ENCODE measurements around the gene TANGO6.

Gene TANGO6

DNA sequence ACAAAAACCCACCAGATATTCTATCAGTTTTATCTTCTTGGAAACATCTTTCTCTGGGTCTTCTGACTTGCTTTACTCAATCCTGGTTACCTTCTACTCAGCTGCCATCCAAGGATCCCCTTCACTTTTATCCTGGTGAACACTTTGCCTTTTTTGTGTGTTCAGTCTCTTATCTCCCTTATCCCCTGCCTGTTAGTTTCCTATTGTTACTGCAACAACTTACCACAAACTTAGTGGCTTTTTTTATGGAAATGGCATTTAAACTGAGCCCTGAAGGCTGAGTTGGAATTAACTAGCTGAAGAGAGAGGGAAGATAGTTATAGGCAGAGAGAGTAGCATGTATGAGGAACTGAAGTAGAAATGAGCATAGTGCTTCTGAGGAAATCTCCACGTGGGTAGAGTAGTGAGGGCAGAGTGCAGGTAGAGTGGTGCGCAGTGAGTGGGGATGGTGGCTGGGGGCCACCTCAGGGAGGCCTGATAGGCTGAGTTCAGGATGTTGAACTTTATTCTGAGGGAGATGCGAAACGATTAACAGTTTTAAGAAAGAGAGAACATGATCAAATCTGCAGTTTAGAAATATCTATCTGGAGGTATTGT is 26.3 kb downstream of the TANGO6 start:
- DNase-seq, result no peak

DNA sequence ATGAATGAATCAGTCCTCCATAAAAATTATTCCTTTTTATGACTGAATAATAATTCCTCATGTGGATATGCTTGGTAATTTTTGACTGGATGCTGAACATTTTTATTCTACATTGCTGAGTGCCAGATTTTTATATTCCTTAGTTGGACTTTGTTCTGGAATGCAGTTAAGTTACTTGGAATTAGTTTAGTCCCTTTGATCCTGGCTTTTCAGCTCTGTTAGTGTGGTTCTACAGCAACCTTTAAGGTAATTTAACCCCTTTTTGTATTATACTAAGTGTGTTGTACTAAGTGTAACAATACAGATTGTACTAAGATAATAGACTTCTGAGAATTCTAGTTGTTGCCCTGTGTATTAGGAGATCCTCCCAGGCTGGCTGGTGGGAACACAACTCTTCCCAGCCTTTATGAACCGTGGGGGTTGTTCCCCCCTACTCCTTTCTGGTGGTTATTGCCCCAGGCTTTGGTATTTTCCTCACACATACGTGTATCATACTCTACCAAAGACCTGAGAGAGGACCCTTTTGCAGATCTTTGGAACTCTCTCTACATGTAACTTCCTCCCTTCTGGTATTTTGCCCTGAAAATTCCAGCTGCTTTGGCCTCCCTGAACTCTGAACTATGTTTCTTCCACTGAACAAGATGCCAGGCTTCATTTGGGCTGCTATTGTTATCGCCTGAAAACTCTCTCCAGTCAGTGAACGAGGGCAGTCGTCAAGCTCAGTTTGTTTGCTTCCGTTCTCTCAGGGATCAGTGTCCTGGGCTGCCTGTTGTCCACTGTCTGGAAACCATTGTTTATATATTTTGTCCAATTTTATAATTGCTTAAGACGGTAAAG is 30.5 kb downstream of the TANGO6 start:
- no peak for DNase-seq

DNA sequence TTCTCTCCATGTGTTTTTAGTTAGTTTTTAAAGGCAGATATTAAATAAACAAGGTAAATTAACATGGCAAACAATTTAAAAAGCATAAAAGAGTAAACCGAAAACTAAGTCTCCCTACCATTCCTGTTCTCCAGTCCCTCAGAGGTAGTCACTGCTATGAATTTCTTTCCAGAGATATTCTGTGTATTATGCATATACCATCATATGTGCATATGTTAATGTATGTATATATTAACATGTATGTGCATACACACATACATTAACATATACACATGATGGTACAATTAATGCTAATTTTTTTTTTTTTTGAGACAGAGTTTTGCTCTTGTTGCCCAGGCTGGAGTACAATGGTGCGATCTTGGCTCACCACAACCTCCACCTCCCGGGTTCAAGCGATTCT is 32.5 kb downstream of the TANGO6 start:
- DNase-seq, result no peak

DNA sequence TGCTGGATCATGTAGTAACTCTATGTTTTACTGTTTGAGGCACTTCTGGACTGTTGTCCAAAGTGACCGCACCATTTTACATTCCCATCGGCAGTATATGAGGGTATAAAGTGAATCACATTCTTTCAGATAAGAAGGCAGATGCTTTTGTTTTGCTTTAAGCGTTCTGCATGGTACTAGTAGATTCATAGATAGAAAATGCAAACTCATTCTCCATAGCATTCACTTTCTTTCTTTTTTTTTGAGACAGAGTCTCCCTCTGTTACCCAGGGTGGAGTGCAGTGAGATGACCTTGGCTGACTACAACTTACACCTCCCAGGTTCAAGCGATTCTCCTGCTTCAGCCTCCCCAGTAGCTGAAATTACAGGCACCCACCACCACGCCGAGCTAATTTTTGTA is 40.4 kb downstream of the TANGO6 start:
- no peak for DNase-seq

DNA sequence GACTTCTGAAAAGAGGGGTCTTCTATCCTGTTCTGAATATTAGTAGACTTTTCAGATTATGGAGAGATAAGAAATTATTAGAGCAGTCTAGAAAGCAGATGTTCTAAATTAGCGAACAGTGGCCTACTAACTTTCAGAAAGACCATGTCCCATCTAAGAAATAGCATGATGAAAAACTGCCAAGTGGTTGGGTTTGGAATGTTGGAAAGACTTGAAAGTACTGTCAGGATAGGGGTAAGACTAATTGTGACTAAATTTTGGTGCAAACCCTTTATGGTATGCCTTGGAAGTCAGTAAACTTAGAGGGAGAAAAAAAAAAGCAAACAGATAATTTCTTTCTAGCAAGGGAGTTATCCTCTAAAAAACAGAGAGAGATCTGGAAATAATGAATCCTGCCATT is 41.1 kb downstream of the TANGO6 start:
- no peak for DNase-seq

DNA sequence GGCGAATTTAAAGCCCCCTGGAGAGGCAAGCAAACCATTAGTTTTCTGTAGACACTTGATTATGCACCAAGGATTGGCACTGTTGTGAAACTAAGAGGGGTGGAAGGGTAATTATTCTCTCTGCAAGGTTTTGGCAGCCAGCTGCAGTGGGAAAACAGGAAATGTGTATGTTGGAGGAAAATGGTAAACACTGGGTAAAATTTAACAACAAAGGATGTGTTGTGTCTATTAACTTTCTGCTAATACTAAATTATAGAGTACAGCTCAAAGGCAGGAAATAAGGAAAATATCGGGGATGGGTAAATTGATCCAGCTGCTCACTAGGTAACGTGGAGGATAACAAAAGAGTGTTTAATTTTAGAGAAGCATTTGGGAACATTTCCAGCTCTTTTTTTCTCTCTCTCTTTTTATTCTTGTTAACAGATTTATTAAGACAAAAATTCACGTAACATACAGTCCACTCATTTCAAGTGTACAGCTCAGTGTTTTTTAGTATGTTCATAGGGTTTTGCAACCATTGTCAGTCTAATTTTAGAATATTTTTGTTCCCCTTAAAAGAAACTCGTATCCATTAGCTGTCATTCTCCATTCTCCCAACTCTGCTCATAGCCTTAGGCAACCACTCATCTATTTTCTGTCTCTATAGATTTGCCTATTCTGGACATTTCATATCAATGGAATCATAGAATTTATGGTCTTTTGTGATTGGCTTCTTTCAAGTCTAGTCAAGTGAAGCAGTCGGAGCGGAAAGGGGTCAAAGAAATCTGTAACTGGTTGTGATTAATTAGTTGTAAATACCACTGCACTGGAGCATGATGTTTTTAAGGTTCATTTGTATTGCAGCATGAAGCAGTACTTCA is 41.8 kb downstream of the TANGO6 start:
- DNase-seq, result no peak

DNA sequence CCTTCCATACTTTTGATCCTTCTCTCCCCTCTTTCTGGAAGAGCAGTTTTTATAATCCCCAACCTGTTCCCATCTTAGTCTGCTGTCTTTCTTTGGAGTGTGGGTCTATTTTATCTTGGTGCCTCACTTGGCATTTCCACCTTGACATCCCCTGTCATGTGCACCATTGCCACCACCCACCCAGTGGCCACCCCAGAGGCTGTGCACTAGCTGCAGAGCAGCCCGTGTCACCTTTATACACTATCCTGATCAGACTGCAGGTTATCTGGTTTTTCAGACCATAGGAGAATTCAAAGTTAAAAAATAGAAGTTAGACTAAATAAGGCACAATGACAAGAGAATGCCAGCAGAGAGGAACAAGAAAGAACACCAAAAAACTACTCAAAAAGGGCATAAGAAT is 43.8 kb downstream of the TANGO6 start:
- DNase-seq, result no peak

DNA sequence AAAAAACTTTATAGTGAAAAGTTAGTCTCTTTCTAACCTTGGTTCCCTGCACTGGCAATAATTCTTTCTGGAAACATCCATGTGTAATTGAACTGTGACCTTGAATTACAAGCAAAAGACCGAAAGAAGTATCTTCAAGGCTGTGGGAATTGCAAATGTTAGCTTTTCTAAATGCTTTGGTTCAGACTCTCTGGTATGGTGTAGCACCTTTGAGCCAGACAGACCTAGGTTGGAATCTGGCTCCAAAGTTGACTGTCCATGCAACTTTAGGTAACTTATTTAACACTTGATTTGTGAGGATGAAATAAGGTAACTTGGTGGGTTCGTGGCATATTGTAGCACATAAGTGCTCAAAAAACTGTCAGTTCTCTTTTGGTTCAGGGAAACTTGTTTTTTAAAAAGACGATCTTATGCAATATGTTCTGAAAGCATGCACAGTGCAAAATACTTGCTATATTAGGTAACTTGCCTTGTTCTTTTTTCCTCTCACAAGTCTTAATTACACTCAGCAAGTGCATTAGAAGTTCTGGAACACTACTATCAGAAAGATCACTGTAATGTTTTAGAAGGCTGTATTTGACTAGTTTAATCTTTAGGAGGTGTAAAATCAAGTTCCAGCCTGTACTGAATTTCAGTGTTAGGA is 46.3 kb downstream of the TANGO6 start:
- no peak for DNase-seq

DNA sequence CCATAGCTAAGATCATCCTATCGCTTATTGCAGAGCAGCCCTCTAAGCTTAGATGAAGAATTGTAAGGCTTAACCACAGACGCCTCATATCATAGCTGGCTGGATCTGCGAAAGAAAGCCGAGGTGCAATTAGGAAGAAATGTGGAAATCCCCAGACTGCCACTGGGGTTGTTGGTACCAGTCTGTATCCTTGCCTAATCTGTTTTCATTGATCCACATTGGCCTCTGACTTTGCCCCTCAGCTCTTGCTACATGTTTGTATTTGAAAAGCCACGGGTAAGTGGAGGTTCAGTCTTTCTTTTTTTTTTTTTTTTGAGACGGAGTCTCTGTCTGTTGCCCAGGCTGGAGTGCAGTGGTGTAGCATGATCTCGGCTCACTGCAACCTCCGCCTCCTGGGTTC is 48.9 kb downstream of the TANGO6 start:
- DNase-seq, result no peak

DNA sequence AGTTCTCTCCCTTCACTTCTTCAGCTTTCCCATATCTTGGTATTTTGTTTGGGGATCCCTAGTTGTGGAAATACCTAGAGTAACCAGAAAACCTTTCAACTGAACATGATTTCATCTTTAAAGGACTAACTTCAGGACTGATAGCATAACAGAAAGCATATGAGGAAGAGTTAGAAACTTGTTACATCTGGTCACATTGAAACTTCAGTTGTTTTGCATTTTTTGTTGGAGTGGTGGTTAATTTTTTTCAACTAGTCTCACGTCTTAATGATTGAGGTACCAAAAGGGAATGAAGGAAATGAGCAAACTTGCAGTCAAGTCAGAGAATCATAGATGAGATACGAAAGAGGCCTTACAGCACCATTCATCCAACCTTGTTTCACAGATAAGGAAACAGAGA is 49.6 kb downstream of the TANGO6 start:
- no peak for DNase-seq

DNA sequence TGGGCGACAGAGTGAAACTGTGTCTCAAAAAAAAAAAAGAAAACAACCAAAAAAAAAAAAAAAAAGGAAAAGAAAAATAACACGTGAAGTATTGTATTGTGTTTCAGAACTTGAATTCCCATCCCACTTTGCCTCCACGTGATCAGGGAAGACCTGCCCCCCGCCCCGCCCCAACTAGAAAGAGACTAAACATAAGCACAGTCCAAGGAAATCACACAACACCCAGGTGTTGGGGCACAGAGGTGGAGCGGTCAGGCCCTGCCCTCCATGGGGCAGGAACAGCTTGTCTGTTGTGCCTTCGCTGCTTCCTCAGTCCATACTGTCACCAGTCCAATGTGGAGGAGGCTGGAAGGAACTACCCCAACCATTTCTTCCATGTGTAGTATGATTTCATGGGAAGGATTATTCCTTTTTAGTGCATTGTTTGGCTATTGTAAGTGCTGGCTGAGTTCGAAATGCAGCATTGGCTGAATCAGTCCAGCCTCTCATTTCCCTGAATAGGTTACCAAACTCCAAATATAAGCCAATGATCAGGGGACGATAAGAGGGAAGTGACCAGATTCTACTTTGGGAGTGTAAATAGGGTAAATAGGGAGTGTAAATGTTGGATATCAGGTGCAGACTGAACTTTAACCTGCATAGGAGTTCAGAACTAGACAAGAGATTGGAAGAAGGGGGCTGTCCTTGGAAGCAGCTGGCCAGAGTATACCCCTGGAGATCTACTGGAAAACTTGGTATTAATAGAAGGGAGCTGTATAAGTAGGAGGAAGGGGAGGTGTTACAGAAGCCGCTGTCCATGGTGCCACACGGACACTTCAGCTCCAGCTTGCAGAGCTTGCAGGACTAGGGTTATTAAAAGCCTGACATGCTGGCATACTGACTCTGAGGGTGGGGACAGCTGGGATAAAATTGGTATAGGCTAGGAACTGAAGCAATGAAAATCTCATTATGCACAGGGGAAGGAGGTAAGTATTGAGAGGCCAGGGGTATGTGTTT is 50.7 kb downstream of the TANGO6 start:
- DNase-seq, result peak in 1 of 2 experiments; percentile 21

DNA sequence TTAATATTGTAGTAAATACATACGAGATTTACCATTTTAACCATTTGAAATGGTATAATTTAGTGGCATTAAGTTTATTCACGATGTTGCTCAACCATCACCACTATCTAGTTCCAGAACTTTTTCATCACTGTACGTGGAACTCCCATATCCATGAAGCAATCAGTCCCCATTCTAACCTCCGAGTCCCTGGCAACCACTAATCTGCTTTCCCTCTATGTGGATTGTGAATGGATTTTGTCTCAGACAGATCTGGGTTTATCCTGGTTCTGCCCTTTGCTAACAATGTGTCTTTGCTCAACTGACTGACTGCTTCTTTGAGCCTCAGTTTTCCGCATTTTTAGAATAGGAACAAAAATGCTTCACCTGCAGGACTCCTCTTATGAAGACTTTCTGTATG is 51.4 kb downstream of the TANGO6 start:
- DNase-seq, result no peak

DNA sequence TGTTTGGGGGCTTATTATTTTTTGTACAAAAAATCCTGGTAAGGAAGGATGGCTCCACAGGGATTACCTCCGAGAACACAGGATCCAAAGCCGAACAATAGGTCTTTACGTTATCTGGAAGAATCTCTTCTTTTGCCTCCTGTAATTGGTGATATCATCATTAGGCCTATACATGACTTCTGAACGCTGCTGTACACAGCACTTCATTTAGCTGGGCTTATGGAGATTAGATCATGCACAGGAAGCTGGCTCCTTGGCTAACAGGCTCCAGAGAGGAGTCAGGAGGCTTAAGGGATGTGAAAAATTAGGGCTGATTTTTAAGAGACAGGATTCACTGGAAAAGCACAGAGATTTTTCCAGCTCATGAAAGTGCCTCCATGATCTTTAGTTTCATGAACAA is 54.7 kb downstream of the TANGO6 start:
- no peak for DNase-seq

DNA sequence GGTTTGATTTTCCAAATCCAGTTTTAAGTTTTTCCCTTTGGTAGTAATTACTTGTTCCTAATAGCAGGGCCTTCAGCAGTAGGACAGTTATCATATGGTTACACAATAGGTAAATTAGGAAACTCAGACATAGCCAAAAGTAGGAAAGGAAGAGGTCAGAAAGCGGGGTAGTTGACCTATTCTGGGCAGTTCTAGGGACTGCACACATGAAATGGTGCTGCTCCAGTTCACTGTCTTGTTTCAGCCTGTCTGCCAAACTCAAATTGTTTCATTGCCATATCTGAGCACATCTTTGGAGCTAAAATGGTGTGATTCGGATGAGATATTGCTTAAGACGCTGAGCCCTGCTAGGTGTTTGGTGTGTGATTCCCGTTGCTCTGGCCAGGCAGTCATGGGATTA is 56.7 kb downstream of the TANGO6 start:
- no peak for DNase-seq

DNA sequence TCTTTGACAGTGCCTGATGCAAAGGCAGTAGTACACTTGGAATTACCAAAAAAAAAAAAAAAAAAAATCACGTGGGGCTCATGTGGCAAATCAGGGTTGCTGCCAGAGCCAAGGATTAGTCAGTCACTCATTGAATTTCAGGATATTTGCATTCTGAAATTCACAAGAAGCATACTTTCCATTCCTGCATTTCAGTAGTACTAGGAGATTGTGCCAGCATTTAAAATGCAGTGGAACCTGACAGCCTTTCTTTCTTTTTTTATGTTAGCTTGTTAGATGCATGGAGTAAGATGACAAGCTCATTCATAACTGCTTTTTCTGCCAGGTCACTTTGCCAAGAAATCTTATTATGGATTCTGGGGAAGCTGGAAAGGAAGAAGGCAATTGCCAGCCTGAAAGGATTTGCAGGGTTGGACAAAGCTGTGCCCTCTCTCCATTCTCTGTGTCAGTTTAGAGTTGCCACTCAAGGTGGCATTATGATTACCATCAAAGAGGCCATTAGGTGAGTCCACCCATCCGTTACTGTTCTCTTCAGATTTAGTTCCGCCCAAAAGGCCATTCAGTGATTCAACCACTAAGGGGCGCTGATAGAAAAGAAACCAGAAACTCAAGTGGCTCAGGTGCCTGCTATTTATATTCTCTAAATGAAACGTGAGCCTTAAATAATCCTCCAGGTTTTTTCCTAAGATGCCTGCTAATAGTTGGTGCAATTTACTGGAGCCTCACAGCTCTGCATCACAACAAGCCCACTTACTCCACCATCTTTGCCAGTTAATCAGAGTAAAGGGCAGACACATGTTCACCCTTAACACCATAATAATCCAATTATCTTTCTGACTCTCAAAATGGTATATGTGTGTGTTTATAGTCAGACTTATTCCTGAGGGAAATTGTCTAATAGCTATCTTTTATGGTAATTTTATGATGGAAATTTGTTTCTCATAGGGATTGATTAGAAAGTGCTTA is 59.0 kb downstream of the TANGO6 start:
- DNase-seq, result peak; percentile 98 to 99

DNA sequence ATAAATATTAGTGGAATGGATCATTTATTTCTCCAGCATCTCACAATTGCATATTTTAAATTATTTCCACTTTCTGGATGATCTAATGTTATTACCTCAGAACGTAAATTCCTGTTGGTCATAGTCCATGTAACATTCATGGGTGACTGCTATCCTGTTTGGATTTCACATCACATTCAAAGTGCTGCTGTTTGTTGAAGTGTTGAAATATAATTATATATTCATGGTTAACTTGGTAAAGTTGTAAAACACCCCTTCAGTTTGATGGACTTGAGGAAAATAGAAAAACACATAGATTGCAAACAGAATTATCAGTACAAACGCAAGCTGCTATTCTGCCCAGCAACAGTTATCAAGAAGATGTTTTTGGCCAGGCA is 59.6 kb downstream of the TANGO6 start:
- DNase-seq, result no peak

DNA sequence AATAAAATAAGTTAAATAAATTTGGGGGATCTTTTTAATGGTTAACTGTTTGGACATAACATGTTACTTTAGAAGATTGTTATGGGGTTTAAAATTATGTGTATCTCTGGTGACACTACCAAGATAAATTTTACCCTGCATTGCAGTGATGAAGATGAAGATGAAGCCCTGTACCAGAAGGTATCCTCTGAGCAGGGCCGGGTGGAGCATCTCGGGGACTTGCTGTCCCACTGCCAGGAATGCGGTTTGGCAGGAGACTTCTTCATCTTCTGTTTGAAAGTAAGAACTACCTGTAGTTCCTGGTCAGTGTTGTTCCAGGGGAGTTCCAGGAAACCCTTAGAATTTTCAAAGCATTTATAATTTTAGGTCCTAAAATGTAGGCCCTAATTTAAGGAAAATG is 64.0 kb downstream of the TANGO6 start:
- no peak for DNase-seq

DNA sequence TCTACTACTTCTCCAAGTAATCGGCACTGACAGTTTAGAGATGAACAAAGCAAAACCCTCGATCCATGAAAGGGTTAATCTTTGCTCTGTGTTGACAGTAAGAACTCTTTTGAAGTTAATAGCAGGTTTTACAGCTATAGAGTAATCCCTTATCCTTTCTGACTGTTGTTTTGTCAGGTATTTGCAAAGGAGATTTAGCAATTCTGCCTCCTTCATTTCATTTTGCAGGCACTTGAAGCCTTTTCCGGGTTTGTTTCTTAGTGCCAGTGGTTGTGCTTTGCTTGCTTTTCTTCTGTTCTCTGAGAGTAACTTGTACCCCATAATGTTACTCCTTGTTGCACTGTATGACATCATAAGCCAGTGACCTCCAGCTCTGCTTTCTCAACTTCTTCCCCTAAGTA is 64.5 kb downstream of the TANGO6 start:
- no peak for DNase-seq

DNA sequence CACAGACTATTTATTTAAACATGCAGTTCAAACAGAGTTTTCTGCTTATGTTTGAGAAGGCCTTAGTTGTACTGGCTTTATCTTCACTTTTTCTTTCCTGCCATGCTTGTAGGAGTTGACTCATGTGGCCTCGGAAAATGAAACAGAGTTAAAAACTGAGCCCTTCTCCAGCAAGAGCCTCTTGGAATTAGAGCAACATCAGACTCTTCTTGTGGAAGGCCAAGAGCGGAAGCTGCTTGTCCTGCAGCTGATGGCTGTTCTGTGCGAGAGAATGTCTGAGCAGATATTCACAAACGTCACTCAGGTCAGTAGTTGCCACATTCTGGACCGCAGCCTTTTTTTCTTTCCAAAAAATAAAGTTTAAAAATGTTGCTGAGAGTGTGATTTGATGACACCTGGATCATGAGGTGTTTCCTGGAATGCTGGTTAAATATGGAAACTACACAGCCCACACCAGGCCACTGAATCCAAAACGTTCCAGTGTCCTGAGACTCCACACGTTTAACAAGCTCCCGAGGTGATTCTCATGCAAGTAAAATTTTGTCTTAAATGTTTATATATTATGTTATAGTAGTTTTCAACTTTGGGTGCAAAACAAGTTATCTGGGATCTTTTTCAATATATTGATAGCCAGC is 65.9 kb downstream of the TANGO6 start:
- DNase-seq, result no peak

DNA sequence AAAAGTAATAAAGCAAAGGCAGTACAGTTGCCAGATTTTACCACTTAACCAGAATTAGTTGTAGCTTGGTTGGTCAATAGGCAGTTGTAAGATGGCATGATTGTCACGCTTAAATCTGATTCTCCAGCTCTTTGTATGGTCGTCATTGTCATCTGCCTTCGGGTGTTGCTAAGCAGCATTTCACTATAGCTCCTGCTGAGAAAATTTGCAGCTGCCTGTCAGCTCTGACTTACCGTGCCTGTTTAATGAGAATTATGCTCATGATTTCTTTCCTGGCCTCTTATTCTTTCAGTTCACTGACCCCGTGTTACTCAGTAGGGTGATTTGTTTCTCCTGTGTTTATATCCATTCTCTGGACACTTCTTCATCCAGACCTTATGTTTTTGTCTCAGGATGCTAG is 66.7 kb downstream of the TANGO6 start:
- DNase-seq, result no peak
